ENCODE data around the gene PCNX1.
A peak's percentile ranks its signal among the peaks of the same experiment; 100 is the strongest.

- TF ChIP-seq, protein P1, sequence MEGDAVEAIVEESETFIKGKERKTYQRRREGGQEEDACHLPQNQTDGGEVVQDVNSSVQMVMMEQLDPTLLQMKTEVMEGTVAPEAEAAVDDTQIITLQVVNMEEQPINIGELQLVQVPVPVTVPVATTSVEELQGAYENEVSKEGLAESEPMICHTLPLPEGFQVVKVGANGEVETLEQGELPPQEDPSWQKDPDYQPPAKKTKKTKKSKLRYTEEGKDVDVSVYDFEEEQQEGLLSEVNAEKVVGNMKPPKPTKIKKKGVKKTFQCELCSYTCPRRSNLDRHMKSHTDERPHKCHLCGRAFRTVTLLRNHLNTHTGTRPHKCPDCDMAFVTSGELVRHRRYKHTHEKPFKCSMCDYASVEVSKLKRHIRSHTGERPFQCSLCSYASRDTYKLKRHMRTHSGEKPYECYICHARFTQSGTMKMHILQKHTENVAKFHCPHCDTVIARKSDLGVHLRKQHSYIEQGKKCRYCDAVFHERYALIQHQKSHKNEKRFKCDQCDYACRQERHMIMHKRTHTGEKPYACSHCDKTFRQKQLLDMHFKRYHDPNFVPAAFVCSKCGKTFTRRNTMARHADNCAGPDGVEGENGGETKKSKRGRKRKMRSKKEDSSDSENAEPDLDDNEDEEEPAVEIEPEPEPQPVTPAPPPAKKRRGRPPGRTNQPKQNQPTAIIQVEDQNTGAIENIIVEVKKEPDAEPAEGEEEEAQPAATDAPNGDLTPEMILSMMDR (IDR thresholded peaks at IDR 0.05) = no peak
- peak in 1 of 2 donors; percentile 14 for TF ChIP-seq POLR2A (IDR thresholded peaks at IDR 0.05)
Observed at GRCh38 chr14:70901269-70901668, 6.0 kb upstream of the PCNX1 start.

Measured in adrenal gland (tissue), 5 donors.